Testis (tissue), 2 donors: ENCODE measurements around the gene PPARA.

Source experiments
- POLR2A ChIP-seq: fragments of 450-650 bp; IDR thresholded peaks from one replicate; pipeline ENCODE4 v1.6.1; 2017; ENCODE audit warnings: antibody characterized with exemption, mild to moderate bottlenecking, moderate library complexity
- TF ChIP-seq, protein P1 (sequence below), 3 experiments: fragments of 450-650 bp in 2 of 3; fragments of 200-600 bp in 1 of 3; sonication (generic) in 1 of 3; IDR thresholded peaks; one replicate each; pipeline ENCODE4 v1.5.1; 2016 to 2019; ENCODE audit warnings: antibody characterized with exemption in 3 of 3, mild to moderate bottlenecking in 2 of 3, moderate library complexity in 1 of 3

DNA sequence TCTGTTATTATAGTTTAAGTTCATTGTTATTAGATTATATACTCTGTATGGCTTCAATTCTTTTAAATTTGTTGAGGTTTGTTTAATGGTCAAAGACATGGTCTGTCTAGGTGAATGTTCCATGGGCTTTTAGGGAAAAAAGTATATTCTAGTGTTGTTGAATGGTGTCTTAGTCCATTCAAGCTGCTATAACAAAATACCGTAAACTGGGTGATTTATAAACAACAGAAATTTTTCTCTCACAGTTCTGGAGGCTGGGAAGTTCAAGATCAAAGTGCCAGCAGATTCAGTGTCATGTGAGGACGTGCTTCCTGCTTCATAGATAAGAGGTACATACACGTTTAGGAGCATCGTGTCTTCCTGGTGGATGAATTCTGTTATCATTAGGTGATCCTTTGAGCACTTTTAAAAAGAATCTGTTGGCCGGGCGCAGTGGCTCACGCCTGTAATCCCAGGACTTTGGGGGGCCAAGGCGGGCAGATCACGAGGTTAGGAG lies 26.2 kb downstream of the PPARA start:
- TF ChIP-seq, protein P1, sequence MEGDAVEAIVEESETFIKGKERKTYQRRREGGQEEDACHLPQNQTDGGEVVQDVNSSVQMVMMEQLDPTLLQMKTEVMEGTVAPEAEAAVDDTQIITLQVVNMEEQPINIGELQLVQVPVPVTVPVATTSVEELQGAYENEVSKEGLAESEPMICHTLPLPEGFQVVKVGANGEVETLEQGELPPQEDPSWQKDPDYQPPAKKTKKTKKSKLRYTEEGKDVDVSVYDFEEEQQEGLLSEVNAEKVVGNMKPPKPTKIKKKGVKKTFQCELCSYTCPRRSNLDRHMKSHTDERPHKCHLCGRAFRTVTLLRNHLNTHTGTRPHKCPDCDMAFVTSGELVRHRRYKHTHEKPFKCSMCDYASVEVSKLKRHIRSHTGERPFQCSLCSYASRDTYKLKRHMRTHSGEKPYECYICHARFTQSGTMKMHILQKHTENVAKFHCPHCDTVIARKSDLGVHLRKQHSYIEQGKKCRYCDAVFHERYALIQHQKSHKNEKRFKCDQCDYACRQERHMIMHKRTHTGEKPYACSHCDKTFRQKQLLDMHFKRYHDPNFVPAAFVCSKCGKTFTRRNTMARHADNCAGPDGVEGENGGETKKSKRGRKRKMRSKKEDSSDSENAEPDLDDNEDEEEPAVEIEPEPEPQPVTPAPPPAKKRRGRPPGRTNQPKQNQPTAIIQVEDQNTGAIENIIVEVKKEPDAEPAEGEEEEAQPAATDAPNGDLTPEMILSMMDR (IDR thresholded peaks at IDR 0.05): no peak
- TF ChIP-seq POLR2A: no peak
